ENCODE results near the gene CRKL.

GRCh38 chr22:20997536-20998257 is 80.5 kb downstream of the CRKL start:
- TF ChIP-seq CTCF (IDR thresholded peaks at IDR 0.05) = no peak
- no peak for TF ChIP-seq POLR2A (IDR thresholded peaks at IDR 0.05)

Measured in esophagus squamous epithelium (tissue), 4 donors.